ENCODE data around the gene AFAP1L2.

AFAP1L2 gene

DNA sequence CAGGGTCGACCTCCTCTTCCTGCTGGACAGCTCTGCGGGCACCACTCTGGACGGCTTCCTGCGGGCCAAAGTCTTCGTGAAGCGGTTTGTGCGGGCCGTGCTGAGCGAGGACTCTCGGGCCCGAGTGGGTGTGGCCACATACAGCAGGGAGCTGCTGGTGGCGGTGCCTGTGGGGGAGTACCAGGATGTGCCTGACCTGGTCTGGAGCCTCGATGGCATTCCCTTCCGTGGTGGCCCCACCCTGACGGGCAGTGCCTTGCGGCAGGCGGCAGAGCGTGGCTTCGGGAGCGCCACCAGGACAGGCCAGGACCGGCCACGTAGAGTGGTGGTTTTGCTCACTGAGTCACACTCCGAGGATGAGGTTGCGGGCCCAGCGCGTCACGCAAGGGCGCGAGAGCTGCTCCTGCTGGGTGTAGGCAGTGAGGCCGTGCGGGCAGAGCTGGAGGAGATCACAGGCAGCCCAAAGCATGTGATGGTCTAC lies 118.3 kb downstream of the AFAP1L2 start:
- no peak for DNase-seq

DNA sequence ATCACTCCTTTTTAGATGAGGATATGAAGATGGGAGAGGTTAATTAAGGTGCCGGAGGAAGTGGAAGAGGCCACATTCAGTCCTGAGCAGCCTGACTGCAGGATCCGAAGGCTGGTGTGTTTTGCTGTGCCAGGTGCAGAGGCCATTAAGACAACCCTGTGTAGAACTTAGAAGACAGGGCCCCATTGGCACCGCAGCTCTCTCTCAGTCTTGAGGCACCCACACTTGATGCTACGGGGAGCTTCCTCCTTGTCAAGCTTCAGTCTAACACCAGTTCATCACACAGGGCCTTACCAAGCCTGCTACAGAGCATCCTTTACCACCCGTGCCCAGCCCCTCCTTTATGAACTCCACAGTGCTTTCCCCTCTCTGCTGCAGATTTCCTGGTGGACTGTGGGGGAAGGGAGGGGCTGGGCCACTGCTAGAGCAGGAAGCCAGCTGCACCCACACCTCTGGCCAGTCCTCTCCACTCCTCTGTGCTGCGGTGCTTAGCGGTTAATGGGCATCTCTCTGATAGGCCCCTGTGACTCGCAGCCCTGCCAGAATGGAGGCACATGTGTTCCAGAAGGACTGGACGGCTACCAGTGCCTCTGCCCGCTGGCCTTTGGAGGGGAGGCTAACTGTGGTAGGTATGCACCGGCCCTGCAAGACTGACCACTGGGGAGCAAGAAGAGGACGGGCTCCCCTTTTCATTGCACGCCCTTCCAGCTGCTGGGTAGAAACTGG lies 119.8 kb downstream of the AFAP1L2 start:
- no peak for DNase-seq

DNA sequence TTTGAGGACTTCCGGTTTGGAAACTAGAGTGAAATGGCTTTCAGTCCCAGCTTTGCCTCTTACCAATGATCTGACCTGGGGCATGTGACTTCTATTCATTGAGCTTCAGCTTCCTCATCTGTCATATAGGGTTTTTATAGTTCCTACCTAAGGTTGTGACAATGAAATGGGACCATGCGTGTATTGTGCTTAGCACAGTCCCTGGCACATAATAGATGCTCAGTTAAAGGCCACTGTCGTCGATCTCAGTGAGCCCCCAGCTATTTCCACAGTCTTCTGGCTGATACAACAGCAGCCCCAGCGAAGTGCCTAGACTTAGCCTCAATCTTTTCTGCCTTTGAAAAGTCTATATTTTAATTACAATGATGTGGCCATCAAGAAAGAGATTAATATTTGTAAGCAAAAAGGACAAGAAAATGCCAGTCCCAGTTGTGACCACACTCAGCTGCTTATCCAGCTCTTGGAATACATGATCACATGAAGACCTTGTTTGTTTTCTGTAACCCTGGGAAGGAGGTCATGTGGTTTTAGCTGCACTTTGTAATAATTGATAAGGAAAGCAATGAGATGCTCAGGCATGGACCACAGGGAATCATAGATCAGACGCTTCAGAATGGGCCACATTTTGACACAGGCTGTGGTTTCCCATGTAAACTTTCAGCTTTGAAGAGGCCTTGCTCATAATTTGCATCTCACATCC lies 120.6 kb downstream of the AFAP1L2 start:
- DNase-seq: no peak

DNA sequence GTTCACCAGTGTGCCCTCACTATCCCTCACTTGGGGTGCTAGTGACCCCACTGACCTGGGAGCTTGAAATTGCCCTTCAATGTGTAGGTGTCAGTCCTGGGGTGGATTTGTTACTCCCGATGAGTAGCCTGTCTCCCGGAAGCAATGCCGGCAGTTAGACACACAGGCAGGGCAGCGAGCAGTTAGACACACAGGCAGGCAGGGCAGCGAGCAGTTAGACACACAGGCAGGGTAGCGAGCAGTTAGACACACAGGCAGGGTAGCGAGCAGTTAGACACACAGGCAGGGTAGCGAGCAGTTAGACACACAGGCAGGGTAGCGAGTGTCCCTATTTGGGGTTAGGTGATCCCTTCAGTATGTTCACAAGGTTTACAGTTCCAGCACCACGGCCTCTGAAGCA lies 121.2 kb downstream of the AFAP1L2 start:
- DNase-seq: no peak

DNA sequence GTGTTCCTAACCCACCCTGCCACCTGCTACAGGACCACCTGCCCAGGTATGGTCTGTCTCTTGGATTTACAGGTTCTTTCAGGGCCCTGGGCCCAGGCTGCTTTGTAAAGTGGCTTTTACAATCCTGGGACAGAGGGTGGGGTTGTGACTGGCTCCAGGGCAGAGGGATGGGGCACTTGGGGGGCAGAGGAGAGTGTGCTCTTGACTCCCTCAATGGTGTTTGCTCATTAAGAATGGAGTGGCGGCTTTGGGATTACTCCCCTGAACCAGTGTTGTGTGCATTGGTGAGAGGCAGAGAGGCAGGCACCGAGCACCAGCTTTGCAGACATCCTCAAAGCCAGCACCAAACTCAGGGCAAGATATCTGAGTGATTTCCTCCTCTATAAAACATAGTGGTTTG lies 121.8 kb downstream of the AFAP1L2 start:
- DNase-seq: no peak

DNA sequence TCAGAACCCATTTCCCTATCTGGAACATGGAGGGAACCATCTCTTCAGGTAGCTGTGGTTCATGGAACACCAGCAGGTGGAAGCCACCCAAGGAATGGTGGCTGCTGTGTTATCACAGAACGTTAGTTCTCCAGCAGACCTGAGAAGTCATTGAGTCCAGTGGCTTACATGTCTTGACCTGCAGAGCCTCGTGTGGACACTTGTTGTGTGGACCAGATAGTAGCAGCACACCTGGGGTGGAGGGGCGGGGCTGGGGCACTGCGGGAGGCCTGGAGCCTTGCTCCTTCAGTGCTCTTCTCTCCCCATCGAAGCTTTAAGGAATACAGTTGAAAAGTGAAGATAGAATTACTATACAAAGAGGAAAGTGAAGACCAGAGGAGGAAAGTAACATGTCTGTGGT lies 122.8 kb downstream of the AFAP1L2 start:
- no peak for DNase-seq

DNA sequence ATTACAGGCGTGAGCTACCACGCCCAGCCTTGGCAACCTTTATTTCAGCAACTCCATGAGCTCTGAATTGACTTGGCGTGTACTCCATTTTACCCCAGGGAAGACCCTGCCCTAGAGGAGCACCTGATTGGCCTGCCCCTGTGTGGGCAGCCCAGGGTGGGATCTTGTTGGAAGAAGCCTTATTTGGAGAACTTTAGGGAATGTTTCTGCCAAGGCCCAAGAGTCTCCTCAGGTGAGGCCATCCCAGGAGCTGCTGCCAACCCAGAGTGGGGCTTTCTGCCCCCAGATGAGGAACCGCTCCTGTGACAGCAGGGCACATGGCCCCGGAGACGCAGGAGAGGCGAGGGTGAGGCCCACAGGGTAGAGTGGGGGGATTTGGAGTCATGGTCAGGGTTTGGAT lies 123.3 kb downstream of the AFAP1L2 start:
- no peak for DNase-seq

DNA sequence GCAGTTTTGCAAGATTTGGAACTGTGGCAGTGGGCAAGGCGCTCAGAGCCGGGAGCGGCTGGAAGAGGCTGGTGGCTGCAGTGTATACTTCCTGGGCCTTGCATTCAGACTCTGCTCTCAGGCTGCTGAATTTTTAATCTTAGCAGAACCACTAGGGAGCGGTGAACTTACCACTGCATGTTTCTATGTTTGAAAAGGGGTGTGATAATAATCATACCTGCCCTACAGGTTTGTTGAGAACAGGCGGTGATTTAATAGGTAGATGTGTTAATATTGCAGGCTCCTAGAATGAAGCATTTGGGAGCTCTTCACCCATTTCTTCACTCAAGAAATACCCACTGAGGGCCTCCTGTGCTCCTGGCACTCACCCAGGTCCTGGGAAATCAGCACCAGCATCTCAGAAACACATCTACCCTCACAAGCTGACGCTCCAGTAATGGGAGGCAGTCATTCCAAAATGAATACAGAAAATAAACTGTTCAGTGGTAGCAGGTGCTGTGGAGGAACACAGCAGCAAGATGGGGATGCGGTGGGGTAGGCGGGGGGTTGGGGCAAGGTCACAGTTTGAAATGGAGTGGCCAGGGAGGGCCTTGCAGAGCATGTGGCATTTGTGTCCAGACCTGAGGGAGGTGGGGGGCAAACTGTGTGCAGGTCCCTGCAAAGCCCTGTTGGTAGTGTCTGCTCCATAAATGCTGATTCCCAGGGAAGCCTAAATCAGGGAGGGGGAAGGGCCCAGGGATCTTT lies 124.2 kb downstream of the AFAP1L2 start:
- no peak for DNase-seq

DNA sequence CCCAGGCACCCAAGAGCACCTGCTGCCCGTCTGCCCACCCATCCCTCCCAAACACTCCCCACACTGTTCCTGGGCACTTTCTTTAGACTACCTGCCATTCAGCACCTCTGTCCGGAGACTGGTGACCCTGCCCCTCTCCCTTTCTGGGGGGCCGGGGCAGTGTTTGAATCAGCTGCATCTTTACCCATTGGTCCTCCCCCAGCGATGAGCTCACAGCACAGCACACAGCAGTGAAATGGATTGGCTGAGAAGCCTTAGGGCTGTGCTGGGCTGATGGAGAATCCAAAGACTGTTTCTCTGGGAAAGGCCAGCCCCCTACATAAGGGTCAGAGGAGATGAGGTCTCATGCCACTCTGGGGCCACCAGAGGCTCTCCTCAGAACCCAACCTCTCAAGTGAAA lies 125.0 kb downstream of the AFAP1L2 start:
- no peak for DNase-seq

DNA sequence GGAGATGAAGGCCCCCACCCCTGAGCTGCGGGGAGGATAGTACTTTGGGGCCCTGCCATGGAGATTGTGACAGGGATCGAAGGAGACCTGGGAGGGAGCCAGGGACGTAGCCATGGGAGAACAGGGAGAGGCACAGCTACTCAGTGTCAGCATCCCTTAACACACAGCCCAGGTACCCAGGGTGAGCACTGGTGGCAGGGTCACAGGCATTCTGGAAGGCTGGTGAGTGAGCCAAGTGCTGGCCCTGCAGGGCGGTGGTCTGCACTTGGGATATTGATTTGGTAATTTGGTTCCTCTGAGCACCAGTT lies 125.5 kb downstream of the AFAP1L2 start:
- DNase-seq: no peak

DNA sequence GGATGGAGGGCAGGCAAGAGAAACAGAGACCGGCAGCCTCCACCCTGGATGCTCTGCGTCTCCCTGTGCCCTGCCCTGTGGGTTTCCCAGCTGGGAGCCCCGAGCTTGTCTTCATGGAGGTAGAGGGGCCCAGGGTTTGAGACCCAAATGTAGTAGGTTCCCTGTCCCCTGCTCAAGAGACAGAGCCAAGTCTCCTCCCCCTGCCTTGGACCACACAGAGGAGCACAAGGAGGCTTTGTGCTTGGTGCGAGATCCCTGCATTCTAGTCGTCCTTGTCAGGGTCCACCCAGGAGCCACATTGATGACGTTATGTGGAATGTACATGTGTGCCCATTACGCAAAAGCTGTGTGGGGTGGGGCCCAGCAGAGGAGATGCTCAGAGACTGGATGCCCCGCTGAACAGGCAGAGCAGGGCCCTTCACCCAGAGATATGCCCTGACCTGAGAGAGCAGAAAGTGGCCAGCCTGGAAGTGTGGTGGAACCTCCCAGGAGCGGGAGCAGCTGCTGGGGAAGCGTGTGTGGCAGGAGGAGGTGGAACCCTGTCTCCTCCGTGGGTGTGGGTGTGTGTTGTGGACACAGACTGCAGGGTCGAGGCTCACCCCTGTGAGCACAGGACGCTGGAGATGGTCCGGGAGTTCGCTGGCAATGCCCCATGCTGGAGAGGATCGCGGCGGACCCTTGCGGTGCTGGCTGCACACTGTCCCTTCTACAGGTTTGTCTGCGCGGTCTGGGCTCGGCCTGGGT lies 126.0 kb downstream of the AFAP1L2 start:
- no peak for DNase-seq

DNA sequence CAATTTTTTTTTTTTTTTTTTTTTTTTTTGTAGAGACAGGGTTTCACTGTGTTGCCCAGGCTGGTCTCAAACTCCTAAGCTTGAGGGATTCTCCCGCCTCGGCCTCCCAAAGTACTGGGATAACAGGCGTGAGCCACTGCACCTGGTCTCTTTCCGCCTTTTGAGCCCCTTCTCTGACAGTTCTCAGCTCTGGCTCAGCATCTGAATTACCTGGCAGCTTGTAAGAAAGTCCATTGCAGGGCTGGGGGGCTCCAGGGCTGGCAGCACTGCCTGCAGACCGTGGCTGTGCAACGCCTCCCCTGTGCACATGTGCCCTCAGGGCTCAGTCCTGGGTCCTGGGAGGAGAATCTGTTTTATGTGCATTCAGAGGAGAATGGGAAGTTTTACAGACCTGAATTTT lies 127.6 kb downstream of the AFAP1L2 start:
- no peak for DNase-seq

DNA sequence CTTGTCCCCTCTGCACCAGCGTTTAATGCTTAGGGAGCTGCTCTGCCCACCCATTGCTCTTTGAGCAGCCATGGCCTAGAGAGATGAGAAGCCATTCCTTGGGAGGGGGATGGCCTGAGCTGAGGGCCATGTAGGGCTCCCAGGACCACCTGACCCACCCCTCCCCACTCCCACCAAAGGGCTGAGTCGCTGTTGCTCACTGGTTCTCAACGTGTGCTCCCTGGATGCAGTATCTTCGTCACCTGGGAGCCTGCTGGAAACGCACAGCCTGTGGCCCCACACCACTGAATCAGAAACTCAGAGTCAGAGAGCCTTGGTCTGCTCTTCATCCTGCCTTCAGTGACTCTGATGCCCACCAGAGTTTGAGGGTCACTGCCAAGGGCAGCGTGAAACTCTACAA lies 128.2 kb downstream of the AFAP1L2 start:
- no peak for DNase-seq

DNA sequence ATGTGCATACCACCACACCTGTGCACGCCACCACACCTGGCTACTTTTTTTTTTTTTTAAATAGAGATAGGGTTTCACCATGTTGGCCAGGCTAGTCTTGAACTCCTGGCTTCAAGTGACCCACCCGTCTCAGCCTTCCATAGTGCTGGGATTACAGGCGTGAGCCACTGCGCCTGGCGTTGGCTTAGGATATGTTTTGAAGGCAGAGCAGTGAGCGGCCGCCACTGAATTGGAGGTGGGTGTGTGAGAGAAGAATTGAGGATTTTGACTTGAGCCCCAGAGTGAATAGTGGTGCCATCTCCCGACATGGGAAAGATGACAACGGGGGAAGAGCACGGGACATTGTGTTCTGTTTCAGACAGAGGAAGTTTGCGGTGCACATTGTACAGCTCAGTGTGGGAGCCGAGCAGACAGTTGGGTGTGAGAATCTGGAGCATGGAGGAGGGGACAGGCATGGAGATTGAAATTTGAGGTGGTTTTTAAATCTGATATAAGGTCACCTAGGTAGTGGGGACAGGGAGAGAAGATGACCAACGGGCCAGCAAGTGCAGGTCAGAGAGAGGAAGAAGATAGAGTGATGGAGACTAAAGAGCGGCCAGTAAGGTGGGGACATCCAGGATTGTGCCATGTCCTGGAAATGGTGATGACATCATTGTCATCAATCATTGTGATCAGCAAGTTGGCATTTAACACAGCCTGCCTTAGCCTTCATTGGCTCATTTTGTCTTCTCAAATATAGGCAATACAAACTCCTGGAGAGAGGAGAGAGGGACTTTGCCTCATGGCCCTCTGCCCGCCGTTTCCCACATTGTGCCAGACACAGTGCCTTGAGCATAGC lies 129.5 kb downstream of the AFAP1L2 start:
- DNase-seq: no peak

DNA sequence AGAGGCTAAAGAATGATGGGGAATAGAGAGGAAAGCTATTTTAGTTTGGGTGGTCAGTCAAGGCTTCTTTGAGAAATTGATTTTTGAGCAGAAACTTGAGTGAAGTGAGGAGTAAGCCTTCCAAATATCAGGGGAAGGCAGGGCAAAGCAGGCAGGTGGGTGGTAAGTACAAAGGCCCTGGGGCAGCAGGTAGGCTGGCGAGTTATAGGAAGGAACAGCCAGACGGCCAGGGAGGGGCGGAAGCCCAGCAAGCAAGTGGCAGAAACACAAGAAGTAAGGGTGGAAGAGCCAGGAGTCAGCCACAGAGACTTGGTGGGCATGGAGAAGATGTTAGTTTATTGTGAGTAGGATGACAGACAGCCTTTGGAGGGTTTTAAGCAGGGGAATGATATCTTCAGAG lies 130.4 kb downstream of the AFAP1L2 start:
- DNase-seq: no peak

DNA sequence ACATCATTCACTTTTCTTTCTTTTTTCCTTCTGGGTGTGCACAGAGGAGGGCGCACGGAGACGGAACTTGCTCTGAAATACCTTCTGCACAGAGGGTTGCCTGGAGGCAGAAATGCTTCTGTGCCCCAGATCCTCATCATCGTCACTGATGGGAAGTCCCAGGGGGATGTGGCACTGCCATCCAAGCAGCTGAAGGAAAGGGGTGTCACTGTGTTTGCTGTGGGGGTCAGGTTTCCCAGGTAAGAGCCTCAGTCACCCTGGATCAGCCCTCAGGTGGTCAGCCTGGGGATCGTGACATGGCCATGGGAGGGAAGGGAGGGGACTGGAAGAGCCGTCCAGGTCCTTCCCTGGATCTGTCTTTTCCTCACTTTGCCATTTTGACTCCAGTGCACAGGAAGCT lies 131.6 kb downstream of the AFAP1L2 start:
- no peak for DNase-seq

DNA sequence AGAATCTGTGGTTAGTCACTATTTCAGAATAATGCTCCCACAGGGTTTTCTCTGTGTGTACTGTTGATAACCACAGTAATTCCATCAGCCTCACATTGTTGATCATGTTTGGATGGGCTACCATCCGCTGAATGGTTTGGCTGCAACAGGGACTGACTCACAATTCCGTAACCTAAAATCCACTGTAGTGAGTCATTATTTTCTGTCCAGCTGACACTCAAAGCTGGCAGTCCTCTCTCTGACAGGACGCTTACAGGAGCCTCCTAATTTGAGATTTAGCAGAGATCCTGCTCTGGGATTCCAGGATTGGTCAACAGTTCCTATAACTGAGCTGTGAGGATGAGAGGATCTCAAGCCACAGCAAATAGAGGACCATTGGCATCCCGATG lies 132.5 kb downstream of the AFAP1L2 start:
- no peak for DNase-seq

DNA sequence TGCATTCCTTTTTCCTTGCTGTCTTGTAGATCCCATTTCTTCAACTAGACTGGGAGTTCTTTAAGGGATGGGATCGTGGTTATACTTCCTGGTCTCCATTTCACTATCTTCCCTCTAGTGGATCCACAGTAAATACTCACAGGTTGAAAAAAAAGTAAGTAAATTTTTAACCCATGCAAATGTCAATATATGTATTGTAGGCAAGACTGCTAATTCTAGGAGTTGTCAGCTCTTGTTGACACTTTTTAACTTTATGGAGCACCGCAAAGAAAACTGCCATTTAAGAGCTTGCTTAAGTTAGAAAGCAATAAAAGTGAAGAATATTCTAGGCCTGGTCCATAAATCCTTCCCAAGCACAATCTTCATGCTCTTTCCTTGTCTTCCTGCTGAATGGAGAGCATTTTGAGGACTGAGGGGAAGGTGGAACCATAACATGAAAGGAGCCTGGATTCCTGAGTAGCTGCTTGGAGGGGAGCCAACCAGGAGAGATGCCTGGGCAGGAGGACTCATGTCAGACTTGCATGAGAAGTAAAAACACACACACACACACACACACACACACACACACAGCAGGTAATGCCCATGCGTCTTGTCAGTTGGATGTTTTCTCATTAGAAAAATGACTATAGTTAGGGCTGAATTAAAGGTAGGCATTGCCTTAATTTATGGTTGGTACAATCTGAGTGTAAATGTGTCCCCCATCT lies 133.1 kb downstream of the AFAP1L2 start:
- DNase-seq: no peak

DNA sequence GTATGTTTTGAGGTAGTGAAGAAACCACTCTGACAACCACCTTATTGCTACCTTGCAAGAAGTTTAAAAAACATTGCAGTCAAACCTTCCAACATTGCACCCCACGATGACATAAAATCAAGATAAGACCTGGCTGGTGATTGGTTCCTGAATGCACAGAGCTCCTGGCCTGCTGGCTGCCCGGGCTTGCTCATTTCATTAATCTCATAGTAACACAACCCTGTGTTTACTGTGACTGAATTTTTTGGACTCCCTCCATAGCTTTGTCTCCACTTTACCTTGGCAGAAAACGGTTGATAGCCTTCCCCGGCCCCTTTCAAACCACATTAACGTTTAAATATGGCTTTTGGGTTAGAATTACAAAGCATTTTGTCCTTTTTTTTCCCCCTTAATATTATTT lies 137.8 kb downstream of the AFAP1L2 start:
- DNase-seq: peak; percentile 57

DNA sequence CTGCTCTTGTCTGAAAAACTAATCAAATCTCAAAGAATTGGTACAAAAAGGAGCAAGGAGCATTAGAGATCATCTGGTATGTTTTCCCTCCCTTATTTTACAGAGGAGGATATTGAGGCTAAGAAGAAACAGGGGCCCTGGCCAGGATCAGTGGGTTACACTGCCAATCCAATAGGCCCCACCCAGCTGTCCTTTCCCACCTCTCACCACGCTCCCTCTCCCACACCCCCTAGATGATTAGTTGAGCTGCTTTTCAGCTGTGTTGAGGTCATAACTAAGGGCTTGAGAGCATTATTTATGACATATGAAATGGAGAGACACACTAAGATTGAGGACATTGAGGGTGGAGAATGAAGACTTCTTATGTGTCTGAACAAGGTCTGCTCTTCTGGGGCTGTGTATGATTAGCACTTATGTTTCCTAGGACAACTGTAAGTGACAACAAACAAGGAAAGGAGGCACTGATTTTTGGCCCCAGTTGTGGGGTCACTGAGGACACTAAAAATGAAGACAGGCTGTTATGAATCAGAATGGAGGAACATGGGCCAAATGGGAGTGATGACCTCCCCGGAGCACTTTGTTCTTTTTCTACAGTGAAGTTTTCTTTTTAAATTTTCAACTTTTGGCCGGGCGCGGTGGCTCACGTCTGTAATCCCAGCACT lies 138.8 kb downstream of the AFAP1L2 start:
- no peak for DNase-seq

DNA sequence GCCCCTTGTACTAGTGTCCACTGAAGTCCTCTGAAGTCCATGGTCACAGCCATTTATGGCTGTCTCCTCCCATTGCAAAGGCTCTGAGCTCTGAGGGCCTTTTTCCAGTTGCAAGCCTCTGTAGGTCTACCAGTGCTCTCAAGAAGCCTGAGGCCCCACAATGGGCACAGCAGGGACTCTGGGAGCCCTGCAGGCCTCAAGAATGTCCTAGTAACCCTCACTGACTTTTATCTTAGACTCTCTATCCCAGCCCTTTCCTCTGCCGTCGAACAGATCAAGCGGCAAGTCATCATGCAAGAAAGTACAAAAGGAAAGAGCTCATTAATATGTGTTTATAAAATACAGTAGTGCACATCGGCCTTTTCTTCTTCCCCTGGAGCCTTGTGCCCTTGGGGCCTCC lies 141.8 kb downstream of the AFAP1L2 start:
- no peak for DNase-seq

All from NCI-H1694 treated with DMSO at 0.1 percent for 48 hours (cell line).